ENCODE measurements around the gene RRP12.

Gene RRP12

GRCh38 chr10:97325754-97326153 lies 75.4 kb downstream of the RRP12 start:
- TF ChIP-seq CTCF (IDR thresholded peaks at IDR 0.05; ENCODE audit: control insufficient read depth, insufficient read depth, low read depth, low read length, missing control alignments) = no peak
- no peak for DNase-seq (ENCODE audit: low read depth)
- H3K4me3 ChIP-seq (ENCODE audit: control insufficient read depth, low read depth, low read length) = no peak overlapping the region

- TF ChIP-seq CTCF (IDR thresholded peaks at IDR 0.05; ENCODE audit: control insufficient read depth, insufficient read depth, low read depth, low read length, missing control alignments) = no peak
- no peak overlapping the region for H3K4me3 ChIP-seq (ENCODE audit: control insufficient read depth, low read depth, low read length)
- no peak for DNase-seq (ENCODE audit: low read depth)
Observed at GRCh38 chr10:97323501-97323900, 77.6 kb downstream of the RRP12 start.

GRCh38 chr10:97321804-97322190 lies 79.3 kb downstream of the RRP12 start:
- no peak for TF ChIP-seq CTCF (IDR thresholded peaks at IDR 0.05; ENCODE audit: control insufficient read depth, insufficient read depth, low read depth, low read length, missing control alignments)
- no peak for DNase-seq (ENCODE audit: low read depth)
- no peak overlapping the region for H3K4me3 ChIP-seq (ENCODE audit: control insufficient read depth, low read depth, low read length)

GRCh38 chr10:97321032-97321803 lies 79.9 kb downstream of the RRP12 start:
- no peak for TF ChIP-seq CTCF (IDR thresholded peaks at IDR 0.05; ENCODE audit: control insufficient read depth, insufficient read depth, low read depth, low read length, missing control alignments)
- no peak for DNase-seq (ENCODE audit: low read depth)
- H3K4me3 ChIP-seq (ENCODE audit: control insufficient read depth, low read depth, low read length) = peak overlapping the region; percentile 10

- TF ChIP-seq CTCF (IDR thresholded peaks at IDR 0.05; ENCODE audit: control insufficient read depth, insufficient read depth, low read depth, low read length, missing control alignments) = no peak
- DNase-seq (ENCODE audit: low read depth) = no peak
- peak overlapping the region; percentile 82 for H3K4me3 ChIP-seq (ENCODE audit: control insufficient read depth, low read depth, low read length)
Observed at GRCh38 chr10:97320480-97321031, 80.6 kb downstream of the RRP12 start.

GRCh38 chr10:97319671-97320479 lies 81.3 kb downstream of the RRP12 start:
- peak overlapping the region; percentile 82 for H3K4me3 ChIP-seq (ENCODE audit: control insufficient read depth, low read depth, low read length)
- no peak for TF ChIP-seq CTCF (IDR thresholded peaks at IDR 0.05; ENCODE audit: control insufficient read depth, insufficient read depth, low read depth, low read length, missing control alignments)
- no peak for DNase-seq (ENCODE audit: low read depth)

All from AG09309 (cell line).